HG02610 (cell line): ENCODE results near the gene MED15.
A peak's percentile ranks its signal among the peaks of the same experiment; 100 is the strongest.

Experiments
- ATAC-seq: cut with Tn5 transposase; IDR thresholded peaks from one replicate; pipeline ENCODE4 v1.9.1; 2021; ENCODE audit warnings: mild to moderate bottlenecking, moderate library complexity; ENCODE audit not compliant: unreplicated experiment

The MED15 gene

DNA sequence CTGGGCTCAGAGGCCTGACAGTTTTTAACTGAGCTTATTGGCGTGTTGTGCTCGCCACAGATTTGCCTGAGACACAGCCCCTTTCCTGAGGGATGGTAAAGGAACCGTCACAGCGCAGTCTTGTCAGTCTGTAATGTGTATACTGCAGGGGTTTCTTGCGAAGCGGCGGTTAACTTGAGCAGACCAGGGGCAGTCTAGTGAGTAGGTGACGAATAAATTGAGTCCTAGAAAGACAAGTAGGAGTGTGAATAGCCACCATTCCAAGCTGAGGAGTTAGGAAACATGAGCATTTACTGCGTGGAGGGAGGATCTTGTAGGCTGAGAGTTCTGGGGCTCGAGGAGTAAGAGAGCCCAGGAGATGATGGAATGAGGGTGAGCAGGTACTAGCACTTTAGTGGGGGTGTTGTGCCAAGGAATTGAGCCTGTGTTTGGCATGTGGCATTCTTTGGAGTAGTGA, 1.4 kb downstream of the MED15 start:
- no peak for ATAC-seq

DNA sequence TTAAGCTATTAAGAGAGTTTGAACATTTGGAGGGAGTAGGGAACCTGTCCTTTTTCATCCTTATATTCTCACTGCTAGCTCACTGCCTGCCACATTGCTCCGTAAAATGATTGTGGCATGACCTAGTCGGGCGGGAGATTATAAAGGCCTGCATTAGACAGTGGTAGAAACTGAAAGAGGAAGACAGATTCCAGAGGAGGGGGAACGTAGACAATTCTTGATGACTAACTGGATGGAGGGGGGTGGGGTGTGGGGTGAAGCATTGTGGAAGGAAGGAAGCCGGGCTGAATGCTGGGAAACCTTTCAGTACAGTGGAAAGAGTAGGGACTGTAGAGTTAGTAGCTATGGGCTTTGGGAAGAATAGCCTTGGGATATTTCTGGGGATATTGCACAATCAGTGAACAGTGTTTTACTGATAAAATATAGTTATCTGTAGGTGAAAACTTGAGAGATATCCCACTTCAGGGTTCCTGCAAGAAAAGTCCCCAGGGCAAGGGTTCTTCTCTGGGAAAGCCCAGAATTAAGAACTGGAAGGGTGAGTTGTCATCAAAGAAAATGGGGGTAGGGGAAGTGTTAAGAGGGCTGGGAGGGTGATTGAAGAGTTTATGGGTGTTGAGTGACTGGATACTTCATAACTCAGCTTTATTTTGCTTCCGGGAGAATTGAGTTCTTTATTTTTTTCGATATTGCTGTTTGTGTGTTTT, 2.1 kb downstream of the MED15 start:
- no peak for ATAC-seq

DNA sequence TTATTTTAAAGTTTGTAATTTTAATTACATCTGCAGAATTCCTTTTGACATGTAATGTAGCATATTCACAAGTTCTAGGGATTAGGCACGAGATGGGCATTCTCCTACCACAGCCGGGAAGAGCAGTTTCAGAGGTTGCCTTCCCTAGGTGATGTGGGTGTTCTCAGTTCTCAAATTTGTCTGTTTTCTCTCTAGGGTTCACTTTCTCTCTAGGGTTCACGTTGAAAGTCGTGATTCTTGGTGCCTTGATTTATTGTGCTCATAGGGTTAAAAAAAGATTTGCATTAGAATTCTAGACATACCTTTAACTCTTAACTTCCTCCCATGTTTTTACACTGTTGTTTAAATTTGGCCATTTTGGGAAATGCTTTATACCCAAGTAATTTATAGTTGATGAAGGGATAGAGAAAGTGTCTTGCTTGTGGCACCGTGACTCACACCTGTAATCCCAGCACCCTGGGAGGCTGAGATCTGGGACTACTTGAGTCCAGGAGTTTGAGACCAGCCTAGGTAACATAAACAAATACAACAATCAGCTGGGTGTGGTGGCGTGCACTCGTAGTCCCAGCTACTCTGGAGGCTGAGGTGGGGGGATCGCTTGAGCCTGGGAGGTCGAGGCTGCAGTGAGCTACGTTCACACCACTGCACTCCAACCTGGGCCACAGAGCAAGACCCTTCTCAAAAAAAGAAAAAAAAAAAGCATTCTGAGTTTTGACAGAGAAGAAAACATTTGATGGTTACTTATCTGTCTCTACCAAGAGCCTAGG, 3.6 kb downstream of the MED15 start:
- ATAC-seq, result no peak

DNA sequence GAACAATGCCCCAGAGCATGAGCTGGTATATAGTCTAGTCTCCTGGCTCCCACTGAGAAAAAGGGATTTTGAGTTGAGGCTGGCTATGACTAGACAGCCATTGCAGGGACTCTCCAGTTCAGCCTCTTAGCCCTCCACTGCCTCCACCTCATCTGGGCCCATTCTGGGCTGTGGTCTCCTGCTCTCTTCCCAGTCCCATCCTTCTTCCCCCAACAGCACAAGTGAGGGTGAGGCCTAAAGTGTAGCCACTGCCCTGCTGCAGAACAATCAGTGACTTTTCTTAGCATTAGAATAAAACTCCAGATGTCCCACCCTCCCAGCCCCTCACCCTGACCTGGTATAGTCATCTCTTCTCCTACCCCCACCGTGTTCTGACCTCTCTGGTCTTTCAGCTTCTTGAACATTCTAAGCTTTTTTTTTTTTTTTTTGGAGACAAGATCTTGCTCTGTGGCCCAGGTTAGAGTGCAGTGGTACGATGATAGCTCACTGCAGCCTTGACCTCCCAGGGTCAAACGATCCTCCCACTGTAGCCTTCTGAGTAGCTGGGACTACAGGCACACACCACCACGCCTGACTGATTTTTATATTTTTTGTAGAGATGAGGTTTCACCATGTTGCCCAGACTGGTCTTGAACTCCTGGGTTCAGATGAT, 4.3 kb downstream of the MED15 start:
- peak; percentile 31 for ATAC-seq

DNA sequence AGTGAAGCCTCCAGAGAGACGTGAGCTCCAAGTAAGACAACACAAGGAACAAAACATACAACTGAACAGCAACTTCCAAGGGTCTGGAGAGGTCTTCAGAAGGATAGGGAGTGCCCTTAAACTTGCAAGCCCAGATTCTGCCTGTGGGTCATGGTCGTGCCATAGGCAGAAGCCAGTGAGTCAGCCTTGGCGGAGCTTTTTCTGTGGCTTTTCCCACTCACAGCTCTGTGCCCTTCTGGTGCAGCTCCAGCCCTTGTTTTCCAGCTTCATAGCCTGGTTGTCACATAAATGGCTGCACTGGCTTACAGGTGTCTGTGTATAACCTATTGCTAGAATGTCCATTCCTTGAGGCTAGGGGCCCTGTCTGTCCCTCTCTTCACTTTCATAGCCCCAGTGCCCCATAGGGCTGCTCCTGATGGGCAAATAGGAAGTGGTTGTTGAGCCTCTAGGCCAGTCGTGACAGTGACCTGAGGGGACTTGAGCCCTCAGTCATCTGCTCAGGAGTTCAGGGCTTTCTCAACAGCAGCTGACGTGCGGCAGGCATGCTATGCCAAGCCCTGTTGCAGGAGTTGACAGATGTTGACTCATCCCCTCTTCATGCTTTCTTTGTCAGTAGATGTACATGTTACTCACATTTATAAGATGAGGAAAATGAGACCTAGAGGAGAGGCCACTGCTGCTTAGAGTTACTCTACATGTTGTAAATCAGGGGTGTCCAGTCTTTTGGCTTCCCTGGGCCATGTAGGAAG, 7.4 kb downstream of the MED15 start:
- no peak for ATAC-seq

DNA sequence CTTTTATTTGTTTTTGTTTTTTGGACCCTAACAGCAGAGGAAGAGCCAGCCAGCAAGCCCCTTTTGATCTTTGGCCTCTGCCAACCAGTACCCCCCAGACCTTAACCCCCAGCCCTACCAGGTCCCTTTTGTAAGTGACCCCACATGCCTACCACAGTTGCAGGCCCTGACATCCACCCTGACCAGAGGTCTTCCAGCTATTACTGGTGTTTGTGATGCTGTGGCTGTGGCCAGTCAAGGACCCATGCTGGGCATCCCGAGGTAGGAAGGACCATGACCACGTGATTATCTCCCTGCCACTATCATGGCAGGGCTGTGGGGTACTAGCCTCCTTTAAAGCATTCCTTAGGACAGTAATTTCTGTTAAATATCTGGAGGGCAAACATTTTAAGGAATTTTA, 9.0 kb downstream of the MED15 start:
- ATAC-seq, result no peak

DNA sequence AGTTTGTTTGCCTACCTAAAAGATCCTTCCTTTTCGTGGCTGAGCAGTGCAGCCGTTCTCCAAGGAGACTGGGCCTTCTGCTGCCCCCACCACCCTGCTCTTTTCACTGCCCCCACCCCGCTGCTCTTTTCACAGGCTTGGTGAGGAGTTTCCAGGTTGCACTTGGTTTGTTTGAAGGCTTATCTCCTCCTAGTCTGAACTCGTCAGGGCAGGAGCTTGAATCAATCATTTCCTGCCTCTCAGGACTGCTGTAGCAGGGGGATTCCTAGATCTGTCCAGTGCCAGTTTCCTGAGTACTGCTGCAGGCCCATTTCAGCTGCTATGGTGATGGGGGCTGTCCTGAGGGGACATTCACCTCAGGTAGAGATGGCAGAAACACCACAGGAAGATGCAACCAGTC, 10.0 kb downstream of the MED15 start:
- no peak for ATAC-seq

DNA sequence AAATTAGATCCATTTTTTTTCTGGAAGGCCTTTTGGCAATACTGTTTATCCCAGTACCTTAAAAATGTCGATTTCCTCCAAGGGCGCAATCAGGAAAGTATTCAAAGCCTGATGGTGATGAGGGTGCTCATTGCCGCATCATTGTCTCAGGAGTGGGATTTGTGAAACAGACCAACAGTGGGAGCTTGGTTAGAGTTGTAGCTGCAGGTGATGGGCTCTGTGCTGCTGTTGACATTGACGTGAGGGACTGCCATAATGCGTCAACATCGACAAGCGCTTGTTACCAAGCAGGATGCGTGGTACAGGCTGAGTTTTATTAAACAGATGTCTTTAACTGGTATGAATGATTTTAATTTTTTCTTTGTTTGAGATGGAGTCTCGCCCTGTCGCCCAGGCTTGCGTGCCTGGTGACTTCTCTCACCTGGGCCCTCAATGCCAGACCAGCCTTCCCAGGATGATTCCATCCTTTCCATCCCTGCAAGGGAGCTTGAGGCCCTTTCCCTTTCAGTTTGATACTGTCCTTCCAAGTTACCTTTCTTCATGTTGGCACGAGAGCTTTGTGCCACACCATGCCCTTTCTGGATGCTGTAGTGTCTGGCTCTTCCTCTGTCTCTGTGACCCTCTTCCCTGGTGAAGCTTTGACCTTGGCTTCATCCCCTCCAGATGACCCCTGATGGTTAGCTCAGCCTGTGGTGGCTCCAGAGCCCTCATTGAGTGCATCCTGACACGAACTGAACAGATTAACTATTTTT, 10.6 kb downstream of the MED15 start:
- ATAC-seq, result no peak

DNA sequence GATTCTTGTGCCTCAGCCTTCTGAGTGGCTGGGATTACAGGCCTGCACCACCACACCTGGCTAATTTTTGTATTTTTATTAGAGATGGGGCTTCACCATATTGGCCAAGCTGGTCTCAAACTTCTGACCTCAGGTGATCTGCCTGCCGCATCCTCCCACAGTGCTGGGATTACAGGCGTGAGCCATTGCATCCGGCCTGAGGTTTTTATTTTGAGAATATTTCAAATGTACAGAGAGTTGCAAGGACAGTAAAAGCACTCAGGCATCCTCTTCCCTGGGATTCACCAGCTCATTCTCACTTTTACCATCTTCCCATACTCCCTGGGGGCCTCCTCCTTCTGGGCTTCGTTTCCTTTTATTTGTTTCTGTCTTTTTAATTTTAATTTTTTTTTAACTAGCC, 12.1 kb downstream of the MED15 start:
- ATAC-seq, result no peak

DNA sequence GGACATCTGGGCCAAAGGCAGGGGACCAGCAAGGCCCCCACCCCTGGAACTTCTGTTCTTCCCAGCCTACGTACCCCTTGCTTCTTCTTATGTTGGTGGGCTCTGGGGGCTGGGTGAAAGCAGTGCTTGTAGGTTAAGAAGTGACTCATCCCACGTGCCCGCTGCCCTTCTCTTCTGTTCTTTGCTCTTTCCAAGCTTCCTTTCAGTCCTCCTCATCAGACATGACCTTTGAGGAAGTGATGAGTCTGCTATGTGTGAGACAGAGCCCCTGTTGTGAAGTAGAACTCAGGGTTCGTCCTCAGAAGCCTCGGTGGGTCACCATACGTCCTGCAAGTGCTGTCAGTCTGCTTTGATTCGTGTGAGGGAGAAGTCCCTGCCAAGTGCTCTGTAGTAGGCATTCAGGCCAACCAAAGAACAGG, 12.7 kb downstream of the MED15 start:
- ATAC-seq, result no peak

DNA sequence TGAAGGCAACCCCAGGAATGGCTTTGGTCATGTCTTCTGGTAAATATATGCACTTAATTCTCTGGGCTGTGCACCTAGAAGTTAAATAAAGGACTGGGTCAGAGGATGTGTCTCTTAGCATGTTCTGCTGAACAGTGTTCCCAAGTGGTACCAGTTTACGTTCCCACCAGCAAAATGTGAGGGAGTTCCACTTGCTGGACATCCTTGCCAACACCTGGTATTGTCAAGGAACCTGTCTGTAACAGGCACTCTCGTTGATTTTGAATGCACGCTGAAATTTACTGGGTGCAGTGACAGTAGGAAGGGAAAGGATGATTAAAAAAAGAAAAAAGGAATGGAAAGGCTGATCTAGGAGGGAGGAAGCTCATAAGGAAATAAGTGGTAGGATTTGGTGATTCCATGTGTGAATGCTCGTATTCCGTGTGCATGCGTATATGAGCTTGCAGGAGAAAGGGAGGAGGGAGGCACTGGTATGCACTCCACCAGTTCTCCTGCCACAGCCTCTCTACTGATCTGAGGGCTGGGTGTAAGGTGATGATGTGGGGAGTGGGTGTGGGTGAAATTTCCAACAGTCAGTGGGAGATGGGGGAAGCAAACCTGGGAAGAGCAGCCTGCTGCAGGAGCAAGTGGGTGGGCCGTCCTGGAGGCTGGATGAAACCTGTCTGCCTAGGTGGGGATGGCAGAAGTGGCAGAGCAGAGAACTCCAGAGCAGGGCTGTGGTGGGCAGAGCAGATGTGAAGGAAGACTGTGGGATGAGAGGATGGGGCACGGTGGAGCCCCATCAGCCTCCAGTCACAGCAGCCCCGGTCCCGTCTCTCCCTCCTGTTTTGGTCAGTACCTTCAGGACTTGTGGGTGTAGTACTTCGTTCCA, 15.0 kb downstream of the MED15 start:
- no peak for ATAC-seq

DNA sequence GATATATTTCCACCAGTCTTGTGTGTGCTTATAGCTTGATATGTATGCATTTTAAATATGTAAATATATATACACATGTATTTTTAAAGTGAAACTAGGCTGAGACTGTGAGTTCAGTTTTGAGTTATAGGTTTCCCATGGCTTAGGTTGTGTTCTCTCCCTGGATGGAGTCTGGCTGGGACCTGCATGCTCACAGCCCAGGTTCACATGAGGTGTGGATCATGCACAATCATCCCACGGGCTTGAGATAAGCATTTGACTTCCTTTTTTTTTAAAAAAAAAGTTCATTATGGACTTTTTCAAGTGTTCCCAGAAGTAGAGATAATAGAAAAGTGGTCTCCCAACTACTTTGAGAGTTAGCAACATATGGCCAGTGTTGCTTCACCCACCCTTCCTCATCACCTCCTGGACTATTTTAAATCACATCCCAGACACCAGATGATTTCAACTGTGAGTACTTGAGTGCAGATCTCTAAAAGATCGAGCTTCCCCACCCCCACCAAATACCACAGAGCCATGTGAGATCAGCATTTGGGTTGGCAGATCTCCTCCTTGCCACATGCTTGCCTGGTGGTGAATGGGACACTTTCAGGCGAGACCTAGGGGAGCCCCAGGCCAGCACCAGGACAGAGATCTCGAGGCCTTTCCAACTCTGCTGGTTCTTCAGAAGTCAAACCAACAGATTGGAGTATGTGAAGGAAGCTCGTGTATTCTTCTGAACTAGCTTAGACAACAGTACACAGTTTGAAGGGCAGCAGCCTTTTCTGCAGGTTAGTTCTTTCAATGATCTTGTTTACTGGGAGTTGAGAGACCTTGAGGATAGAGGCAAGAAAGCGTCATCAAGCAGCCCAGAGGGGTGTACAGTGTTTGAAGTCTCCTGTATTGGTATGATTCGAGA, 15.9 kb downstream of the MED15 start:
- no peak for ATAC-seq

DNA sequence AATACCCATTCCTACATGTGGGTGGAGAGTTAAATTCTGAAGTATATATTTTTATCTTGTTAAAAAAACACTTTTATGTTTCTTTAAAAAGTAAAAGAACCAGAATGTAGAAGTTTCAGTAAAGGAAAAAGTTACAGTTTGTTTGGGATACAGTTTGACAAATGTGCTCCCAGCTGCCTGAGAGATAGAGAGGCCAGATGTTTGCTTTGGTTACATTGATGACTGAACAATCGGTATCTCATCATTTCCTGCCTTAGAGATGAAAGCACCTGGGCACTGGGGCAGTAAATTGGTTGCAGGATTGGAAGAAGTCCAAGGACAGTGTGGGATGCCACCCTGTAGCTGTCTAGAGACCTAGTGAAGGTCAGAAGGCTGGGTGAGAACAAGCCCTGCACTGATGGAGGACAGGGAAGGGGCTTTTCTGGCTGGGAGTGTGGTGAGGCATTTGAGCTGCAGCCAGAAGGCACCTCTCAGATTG, 16.6 kb downstream of the MED15 start:
- ATAC-seq, result peak; percentile 38

DNA sequence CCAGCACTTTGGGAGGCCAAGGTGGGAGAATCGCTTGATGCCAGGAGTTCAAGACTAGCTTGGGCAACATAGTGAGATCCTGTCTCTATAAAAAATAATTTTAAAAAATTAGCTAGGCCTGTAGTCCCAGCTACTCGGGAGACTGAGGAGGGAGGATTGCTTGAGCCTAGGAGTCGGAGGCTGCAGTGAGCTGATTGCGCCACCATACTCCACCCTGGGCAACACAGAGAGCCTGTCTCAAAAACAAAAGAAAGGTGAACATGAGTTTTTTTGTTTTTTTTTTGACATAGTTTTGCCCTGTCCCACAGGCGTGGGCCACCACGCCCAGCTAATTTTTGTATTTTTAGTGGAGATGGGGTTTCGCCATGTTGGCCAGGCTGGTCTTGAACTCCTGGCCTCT, 17.6 kb downstream of the MED15 start:
- no peak for ATAC-seq

DNA sequence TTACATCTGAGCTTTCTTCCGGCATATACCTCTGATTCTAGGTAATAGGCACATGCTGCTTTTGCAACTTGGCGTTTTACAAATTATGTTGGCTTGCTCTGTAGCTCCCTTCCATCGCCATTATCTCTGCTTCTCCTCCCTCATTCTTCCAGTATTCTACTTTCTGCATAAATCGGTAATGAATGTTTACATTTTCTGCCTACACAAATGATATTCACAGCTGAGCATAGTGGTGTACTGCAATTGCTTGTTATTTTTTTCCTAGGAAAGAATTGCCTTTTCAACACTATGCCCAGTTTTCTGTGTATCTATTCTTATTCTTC, 18.9 kb downstream of the MED15 start:
- no peak for ATAC-seq

DNA sequence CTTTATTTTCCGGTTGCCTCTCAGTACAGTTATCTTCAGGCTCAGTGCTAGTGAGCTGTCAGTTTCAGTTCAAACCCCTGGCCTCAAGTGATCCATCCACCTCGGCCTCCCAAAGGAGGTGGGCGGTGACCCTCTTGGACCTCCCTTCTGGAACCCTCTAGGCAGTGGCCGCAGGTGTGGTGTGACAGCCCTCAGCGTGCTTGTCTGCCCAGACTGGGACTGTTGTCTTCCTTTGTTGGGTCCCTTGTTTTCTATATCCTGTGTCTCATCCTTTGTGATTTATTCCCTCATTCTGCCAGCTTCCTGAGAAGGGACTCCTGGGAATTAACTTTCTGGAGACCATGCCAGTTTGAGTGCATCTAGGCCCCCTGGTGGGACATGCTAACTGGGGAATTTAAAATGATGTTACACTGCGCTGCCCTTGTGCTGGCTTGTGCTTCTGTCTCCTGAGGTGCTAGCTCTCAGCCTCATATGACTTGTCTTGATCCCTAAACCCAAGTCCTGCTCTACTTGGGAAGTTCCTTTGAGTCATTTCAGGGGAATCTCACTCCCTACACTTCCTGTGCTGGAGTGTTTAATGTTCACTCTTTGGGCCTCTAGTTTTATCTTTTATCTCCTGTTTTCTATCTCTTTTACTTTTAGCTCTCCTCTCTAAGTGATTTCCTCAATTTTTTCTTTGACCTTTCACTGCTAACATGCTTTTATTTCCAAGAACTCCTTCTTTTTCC, 19.4 kb downstream of the MED15 start:
- ATAC-seq, result no peak

DNA sequence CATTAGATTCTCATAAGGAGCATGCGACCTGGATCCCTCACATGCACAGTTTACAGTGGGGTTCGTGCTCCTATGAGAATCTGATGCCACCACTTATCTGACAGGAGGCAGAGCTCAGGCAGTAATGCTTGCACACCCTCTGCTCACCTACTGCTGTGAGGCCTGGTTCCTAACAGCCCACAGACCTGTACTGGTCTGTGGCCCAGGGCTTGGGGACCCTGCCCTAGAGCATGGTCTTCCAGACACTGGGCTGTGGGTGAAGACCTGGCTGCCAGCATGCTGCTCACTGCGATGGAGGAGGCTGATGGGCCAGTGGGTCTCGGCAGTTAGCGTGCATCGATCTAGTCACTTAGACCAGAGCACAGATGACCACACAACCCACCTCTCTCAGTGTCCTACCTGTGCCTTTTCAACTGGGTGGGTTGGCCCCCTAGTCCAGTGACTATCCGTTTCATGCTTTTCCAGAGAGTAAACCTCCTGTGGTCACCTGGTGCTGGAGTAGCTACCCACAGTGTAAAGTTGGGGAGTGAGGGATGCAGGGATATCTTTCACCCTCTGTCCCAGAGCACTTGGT, 21.1 kb downstream of the MED15 start:
- no peak for ATAC-seq
